ENCODE data around the gene BCAS3. TPM values are rescaled to one million over a fixed set of nuclear protein-coding genes. Genes with fewer than 3 reads are reported as not detected.

The BCAS3 gene
- total RNA-seq, 4 donors from 2014 or later, result 18.7 to 37.8 (median 24.9) TPM

DNA sequence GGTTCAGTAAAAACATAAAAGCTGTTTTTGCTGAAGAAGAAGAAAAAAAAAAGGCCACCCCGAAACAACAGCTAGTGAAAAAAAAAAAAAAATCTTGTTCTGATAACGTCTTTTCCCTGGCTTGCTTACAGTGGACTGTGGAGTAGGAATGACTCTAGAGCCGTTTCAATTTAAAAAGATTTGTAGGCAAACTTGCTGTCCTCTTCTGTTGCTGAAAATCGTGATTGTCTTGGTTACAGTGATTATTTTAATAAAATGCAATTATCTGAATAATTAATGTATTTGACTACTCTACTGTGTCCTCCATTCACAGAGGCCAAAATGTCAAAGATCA is 531.4 kb downstream of the BCAS3 start:
- DNase-seq (ENCODE audit: low spot score) (no peak), ATAC-seq (ENCODE audit: low FRiP score) (no peak)
- TF ChIP-seq, protein P1, sequence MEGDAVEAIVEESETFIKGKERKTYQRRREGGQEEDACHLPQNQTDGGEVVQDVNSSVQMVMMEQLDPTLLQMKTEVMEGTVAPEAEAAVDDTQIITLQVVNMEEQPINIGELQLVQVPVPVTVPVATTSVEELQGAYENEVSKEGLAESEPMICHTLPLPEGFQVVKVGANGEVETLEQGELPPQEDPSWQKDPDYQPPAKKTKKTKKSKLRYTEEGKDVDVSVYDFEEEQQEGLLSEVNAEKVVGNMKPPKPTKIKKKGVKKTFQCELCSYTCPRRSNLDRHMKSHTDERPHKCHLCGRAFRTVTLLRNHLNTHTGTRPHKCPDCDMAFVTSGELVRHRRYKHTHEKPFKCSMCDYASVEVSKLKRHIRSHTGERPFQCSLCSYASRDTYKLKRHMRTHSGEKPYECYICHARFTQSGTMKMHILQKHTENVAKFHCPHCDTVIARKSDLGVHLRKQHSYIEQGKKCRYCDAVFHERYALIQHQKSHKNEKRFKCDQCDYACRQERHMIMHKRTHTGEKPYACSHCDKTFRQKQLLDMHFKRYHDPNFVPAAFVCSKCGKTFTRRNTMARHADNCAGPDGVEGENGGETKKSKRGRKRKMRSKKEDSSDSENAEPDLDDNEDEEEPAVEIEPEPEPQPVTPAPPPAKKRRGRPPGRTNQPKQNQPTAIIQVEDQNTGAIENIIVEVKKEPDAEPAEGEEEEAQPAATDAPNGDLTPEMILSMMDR (IDR thresholded peaks at IDR 0.05), result no peak

- TF ChIP-seq, protein P1 (IDR thresholded peaks at IDR 0.05), result no peak
- ATAC-seq (ENCODE audit: low FRiP score), result no peak
- DNase-seq (ENCODE audit: low spot score), result no peak
These were observed 531.9 kb downstream of the BCAS3 start for GRCh38 chr17:61209525-61209924.

GRCh38 chr17:61211236-61211635 is 533.6 kb downstream of the BCAS3 start:
- TF ChIP-seq, protein P1 (IDR thresholded peaks at IDR 0.05), result no peak
- ATAC-seq (ENCODE audit: low FRiP score) (no peak), DNase-seq (ENCODE audit: low spot score) (no peak)

- no peak for ATAC-seq (ENCODE audit: low FRiP score)
- TF ChIP-seq, protein P1 (IDR thresholded peaks at IDR 0.05), result no peak
- DNase-seq (ENCODE audit: low spot score), result no peak
These were observed 535.0 kb downstream of the BCAS3 start for GRCh38 chr17:61212655-61213054.

GRCh38 chr17:61214753-61215152 is 537.1 kb downstream of the BCAS3 start:
- no peak for ATAC-seq (ENCODE audit: low FRiP score)
- TF ChIP-seq, protein P1 (IDR thresholded peaks at IDR 0.05), result no peak
- DNase-seq (ENCODE audit: low spot score), result no peak

GRCh38 chr17:61216066-61216465 is 538.4 kb downstream of the BCAS3 start:
- DNase-seq (ENCODE audit: low spot score) (no peak), ATAC-seq (ENCODE audit: low FRiP score) (no peak)
- TF ChIP-seq, protein P1 (IDR thresholded peaks at IDR 0.05), result no peak

- ATAC-seq (ENCODE audit: low FRiP score) (no peak), DNase-seq (ENCODE audit: low spot score) (no peak)
- TF ChIP-seq, protein P1 (IDR thresholded peaks at IDR 0.05), result no peak
These were observed 540.3 kb downstream of the BCAS3 start for GRCh38 chr17:61217878-61218437.
